ENCODE results near the gene KLHL26. TPM values are rescaled to one million over a fixed set of nuclear protein-coding genes. Genes with fewer than 3 reads are reported as not detected.

KLHL26 gene
- total and polyA plus RNA-seq, 9 of the 15 experiments (the other 6 are each of a cell fraction or from before 2014, with no cell fraction given), result 0.13 to 13.3 (median 1.4) TPM

- TF ChIP-seq, protein P1, sequence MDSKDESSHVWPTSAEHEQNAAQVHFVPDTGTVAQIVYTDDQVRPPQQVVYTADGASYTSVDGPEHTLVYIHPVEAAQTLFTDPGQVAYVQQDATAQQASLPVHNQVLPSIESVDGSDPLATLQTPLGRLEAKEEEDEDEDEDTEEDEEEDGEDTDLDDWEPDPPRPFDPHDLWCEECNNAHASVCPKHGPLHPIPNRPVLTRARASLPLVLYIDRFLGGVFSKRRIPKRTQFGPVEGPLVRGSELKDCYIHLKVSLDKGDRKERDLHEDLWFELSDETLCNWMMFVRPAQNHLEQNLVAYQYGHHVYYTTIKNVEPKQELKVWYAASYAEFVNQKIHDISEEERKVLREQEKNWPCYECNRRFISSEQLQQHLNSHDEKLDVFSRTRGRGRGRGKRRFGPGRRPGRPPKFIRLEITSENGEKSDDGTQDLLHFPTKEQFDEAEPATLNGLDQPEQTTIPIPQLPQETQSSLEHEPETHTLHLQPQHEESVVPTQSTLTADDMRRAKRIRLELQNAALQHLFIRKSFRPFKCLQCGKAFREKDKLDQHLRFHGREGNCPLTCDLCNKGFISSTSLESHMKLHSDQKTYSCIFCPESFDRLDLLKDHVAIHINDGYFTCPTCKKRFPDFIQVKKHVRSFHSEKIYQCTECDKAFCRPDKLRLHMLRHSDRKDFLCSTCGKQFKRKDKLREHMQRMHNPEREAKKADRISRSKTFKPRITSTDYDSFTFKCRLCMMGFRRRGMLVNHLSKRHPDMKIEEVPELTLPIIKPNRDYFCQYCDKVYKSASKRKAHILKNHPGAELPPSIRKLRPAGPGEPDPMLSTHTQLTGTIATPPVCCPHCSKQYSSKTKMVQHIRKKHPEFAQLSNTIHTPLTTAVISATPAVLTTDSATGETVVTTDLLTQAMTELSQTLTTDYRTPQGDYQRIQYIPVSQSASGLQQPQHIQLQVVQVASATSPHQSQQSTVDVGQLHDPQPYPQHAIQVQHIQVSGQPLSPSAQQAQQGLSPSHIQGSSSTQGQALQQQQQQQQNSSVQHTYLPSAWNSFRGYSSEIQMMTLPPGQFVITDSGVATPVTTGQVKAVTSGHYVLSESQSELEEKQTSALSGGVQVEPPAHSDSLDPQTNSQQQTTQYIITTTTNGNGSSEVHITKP (IDR thresholded peaks at IDR 0.05; ENCODE audit: partially characterized antibody), result peak; percentile 10
- TF ChIP-seq FOXJ2 (tag; IDR thresholded peaks at IDR 0.05), result no peak
- TF ChIP-seq YY1 (IDR thresholded peaks at IDR 0.05; ENCODE audit: borderline replicate concordance in 1 of 3, control insufficient read depth in 1 of 3, extremely low read depth in 1 of 3, insufficient read depth in 3 of 3, insufficient read length in 1 of 3, insufficient replicate concordance in 2 of 3, low read depth in 1 of 3, low read length in 2 of 3), result peak in 2 of 3 experiments; percentile 64 to 66
- TF ChIP-seq HIVEP1 (CRISPR knock-in tag; IDR thresholded peaks at IDR 0.05), result no peak
- TF ChIP-seq POLR3G (IDR thresholded peaks at IDR 0.05; ENCODE audit: extremely low read depth, insufficient read length, insufficient replicate concordance), result no peak
- TF ChIP-seq ZNF778 (CRISPR knock-in tag; IDR thresholded peaks at IDR 0.05), result no peak
- TF ChIP-seq, protein P2, sequence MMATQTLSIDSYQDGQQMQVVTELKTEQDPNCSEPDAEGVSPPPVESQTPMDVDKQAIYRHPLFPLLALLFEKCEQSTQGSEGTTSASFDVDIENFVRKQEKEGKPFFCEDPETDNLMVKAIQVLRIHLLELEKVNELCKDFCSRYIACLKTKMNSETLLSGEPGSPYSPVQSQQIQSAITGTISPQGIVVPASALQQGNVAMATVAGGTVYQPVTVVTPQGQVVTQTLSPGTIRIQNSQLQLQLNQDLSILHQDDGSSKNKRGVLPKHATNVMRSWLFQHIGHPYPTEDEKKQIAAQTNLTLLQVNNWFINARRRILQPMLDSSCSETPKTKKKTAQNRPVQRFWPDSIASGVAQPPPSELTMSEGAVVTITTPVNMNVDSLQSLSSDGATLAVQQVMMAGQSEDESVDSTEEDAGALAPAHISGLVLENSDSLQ (IDR thresholded peaks at IDR 0.05), result no peak
- no peak for TF ChIP-seq HES1 (IDR thresholded peaks at IDR 0.05; ENCODE audit: low read depth)
- no peak for TF ChIP-seq CUX1 (CRISPR knock-in tag; IDR thresholded peaks at IDR 0.05)
- peak; percentile 79 for TF ChIP-seq ELF2 (CRISPR knock-in tag; IDR thresholded peaks at IDR 0.05)
- peak; percentile 91 for TF ChIP-seq PTBP1 (IDR thresholded peaks at IDR 0.05; ENCODE audit: low read depth, low read length)
- peak; percentile 70 for TF ChIP-seq HMGN3 (IDR thresholded peaks at IDR 0.05; ENCODE audit: borderline replicate concordance, extremely low read depth, insufficient read length, low read depth, low read length)
- TF ChIP-seq CTBP1 (IDR thresholded peaks at IDR 0.05; ENCODE audit: borderline replicate concordance), result peak; percentile 89
- no peak for TF ChIP-seq BCL6 (CRISPR knock-in tag; IDR thresholded peaks at IDR 0.05)
Observed at GRCh38 chr19:18588611-18589379, 48.0 kb upstream of the KLHL26 start, which contains the start of gene REX1BD (continued).
